SK-N-MC (cell line): ENCODE data around the gene ARVCF.

Experiments
- DNase-seq: peaks from one replicate; pipeline ENCODE4 v3.0.0-alpha.2; 2011; ENCODE audit warnings: low read depth, low spot score
- H3K27ac ChIP-seq: fragments of 200-600 bp; sonication (generic); 2 replicates; pipeline ENCODE4 v1.5.1; 2016; ENCODE audit warnings: mixed run types
- H3K36me3 ChIP-seq: fragments of 200-600 bp; sonication (generic); 2 replicates; pipeline ENCODE4 v1.6.1; 2017; ENCODE audit warnings: antibody characterized with exemption, low read length, mixed read lengths; ENCODE audit not compliant: insufficient read depth
- H3K4me3 ChIP-seq: fragments of 200-600 bp; sonication (generic); 2 replicates; pipeline ENCODE4 v1.5.1; 2016
- H3K9ac ChIP-seq: fragments of 200-600 bp; sonication (generic); 2 replicates; pipeline ENCODE4 v1.8.0; 2017; ENCODE audit warnings: mixed run types, mixed read lengths; ENCODE audit not compliant: insufficient read length
- H3K9me3 ChIP-seq: fragments of 200-600 bp; sonication (generic); 2 replicates; pipeline ENCODE4 v1.6.1; 2017; ENCODE audit warnings: low read depth, mild to moderate bottlenecking, antibody characterized with exemption, low read length, moderate library complexity, mixed read lengths
- EZH2 ChIP-seq: fragments of 200-600 bp; sonication (generic); IDR thresholded peaks from one replicate; pipeline ENCODE4 v1.6.1; 2017; ENCODE audit warnings: antibody characterized with exemption
- FOXP2 ChIP-seq: optimal IDR thresholded peaks from 2 replicates; pipeline ENCODE3; 2011; ENCODE audit warnings: mild to moderate bottlenecking, moderate library complexity; ENCODE audit not compliant: insufficient read depth; ENCODE audit errors: extremely low read length, control extremely low read depth
- POLR2AphosphoS5 ChIP-seq: IDR thresholded peaks from 2 replicates; pipeline ENCODE4 v1.6.1; 2012; ENCODE audit warnings: mild to moderate bottlenecking, low read depth, low read length, borderline replicate concordance

Gene ARVCF

GRCh38 chr22:19998991-19999820 is 17.4 kb downstream of the ARVCF start:
- TF ChIP-seq FOXP2 (no peak), POLR2AphosphoS5 (no peak), EZH2 (no peak)
- Histone ChIP-seq H3K36me3 (no peaks in the 10 kb centered on the region), H3K9ac (no peak overlapping the region), H3K4me3 (no peak overlapping the region), H3K27ac (no peak overlapping the region), H3K9me3 (no peaks in the 10 kb centered on the region; the same call in 1 of the 2 replicates)
- DNase-seq: no peak

- Histone ChIP-seq H3K36me3 (no peaks in the 10 kb centered on the region), H3K27ac (no peak overlapping the region), H3K9me3 (no peaks in the 10 kb centered on the region), H3K4me3 (no peak overlapping the region), H3K9ac (no peak overlapping the region)
- TF ChIP-seq FOXP2 (no peak), EZH2 (no peak)
- no peak for DNase-seq
These were observed 18.2 kb downstream of the ARVCF start for GRCh38 chr22:19998232-19998951.

- TF ChIP-seq EZH2 (no peak), POLR2AphosphoS5 (no peak), FOXP2 (no peak)
- DNase-seq: no peak
- no peaks in the 10 kb centered on the region for H3K9me3 ChIP-seq
- H3K9ac ChIP-seq: no peak overlapping the region
- no peak overlapping the region for H3K27ac ChIP-seq
- H3K36me3 ChIP-seq: no peaks in the 10 kb centered on the region
- no peak overlapping the region for H3K4me3 ChIP-seq
These were observed 18.9 kb downstream of the ARVCF start for GRCh38 chr22:19997561-19998231.

- DNase-seq: no peak
- H3K9ac ChIP-seq: no peak overlapping the region
- TF ChIP-seq POLR2AphosphoS5: no peak
- TF ChIP-seq FOXP2: no peak
- TF ChIP-seq EZH2: no peak
- H3K9me3 ChIP-seq: no peaks in the 10 kb centered on the region
- H3K4me3 ChIP-seq: no peak overlapping the region
- no peak overlapping the region for H3K27ac ChIP-seq
- H3K36me3 ChIP-seq: no peaks in the 10 kb centered on the region
These were observed 19.8 kb downstream of the ARVCF start for GRCh38 chr22:19996694-19997384.

- Histone ChIP-seq H3K9ac (no peak overlapping the region), H3K4me3 (no peak overlapping the region), H3K36me3 (no peaks in the 10 kb centered on the region), H3K9me3 (no peaks in the 10 kb centered on the region), H3K27ac (no peak overlapping the region)
- TF ChIP-seq EZH2 (no peak), POLR2AphosphoS5 (no peak), FOXP2 (no peak)
- no peak for DNase-seq
These were observed 20.8 kb downstream of the ARVCF start for GRCh38 chr22:19995611-19996339.

- Histone ChIP-seq H3K27ac (no peak overlapping the region), H3K9me3 (no peaks in the 10 kb centered on the region)
- TF ChIP-seq EZH2 (no peak), POLR2AphosphoS5 (no peak), FOXP2 (no peak)
These were observed 21.6 kb downstream of the ARVCF start for GRCh38 chr22:19994851-19995610.

GRCh38 chr22:19993926-19994325 is 22.7 kb downstream of the ARVCF start:
- H3K36me3 ChIP-seq: no peaks in the 10 kb centered on the region
- H3K4me3 ChIP-seq: no peak overlapping the region
- no peak for DNase-seq
- H3K9ac ChIP-seq: no peak overlapping the region
- H3K9me3 ChIP-seq: no peaks in the 10 kb centered on the region
- TF ChIP-seq FOXP2 (no peak), EZH2 (no peak), POLR2AphosphoS5 (no peak)
- H3K27ac ChIP-seq: no peak overlapping the region

More at GRCh38 chr22:19994851-19995610, 21.6 kb downstream of the ARVCF start:
- DNase-seq: no peak
- H3K4me3 ChIP-seq: no peak overlapping the region
- no peaks in the 10 kb centered on the region for H3K36me3 ChIP-seq
- H3K9ac ChIP-seq: no peak overlapping the region
